ENCODE measurements around the gene NRK. TPM values are rescaled to one million over a fixed set of nuclear protein-coding genes. Genes with fewer than 3 reads are reported as not detected.

The NRK gene
- total RNA-seq, 1 experiment from 2014 or later, result 0.73 TPM

DNA sequence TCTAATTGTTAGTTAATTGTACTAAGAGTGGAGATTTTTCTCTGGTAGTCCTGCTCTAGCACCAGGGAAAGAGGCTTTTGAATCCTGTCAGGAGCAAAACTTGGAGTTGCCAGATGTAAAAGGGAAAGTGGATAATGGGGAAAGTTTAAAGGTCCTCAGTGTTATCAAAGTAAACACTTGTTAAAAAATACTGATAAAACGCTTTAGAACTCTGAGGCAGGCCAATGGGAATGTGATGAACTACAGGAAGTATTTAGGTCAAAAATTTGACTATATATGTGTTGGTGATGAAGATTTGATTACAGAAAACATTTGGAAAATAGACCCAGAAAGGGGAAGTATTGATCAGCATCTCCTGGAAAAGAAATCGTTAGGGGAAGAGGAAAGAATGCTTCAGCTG is 183.3 kb downstream of the NRK start:
- Histone ChIP-seq H3K9me3 (ENCODE audit: low read length) (no peaks in the 10 kb centered on the region), H2AFZ (ENCODE audit: low read length) (no peak overlapping the region), H4K20me1 (ENCODE audit: low read length) (no peaks in the 10 kb centered on the region), H3K79me2 (ENCODE audit: low read length) (no peaks in the 10 kb centered on the region), H3F3A (ENCODE audit: low read length, unreplicated experiment) (no peaks in the 10 kb centered on the region), H3K27ac (ENCODE audit: low read length) (no peak overlapping the region), H3K4me2 (ENCODE audit: low read length) (no peak overlapping the region), H3K9ac (ENCODE audit: low read length) (no peak overlapping the region), H3K27me3 (ENCODE audit: low read length) (no peaks in the 10 kb centered on the region), H3K4me1 (ENCODE audit: insufficient read depth, low read length) (no peaks in the 10 kb centered on the region), H3K9me2 (replicated peaks; ENCODE audit: low read length) (no peaks in the 10 kb centered on the region), H3K36me3 (ENCODE audit: low read depth, low read length) (no peaks in the 10 kb centered on the region), H3K4me3 (ENCODE audit: low read length) (no peak overlapping the region)
- TF ChIP-seq EZH2phosphoT487 (IDR thresholded peaks at IDR 0.05; ENCODE audit: borderline replicate concordance, low read length), result no peak
- TF ChIP-seq, protein P1, sequence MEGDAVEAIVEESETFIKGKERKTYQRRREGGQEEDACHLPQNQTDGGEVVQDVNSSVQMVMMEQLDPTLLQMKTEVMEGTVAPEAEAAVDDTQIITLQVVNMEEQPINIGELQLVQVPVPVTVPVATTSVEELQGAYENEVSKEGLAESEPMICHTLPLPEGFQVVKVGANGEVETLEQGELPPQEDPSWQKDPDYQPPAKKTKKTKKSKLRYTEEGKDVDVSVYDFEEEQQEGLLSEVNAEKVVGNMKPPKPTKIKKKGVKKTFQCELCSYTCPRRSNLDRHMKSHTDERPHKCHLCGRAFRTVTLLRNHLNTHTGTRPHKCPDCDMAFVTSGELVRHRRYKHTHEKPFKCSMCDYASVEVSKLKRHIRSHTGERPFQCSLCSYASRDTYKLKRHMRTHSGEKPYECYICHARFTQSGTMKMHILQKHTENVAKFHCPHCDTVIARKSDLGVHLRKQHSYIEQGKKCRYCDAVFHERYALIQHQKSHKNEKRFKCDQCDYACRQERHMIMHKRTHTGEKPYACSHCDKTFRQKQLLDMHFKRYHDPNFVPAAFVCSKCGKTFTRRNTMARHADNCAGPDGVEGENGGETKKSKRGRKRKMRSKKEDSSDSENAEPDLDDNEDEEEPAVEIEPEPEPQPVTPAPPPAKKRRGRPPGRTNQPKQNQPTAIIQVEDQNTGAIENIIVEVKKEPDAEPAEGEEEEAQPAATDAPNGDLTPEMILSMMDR (conservative IDR thresholded peaks at IDR 0.05; ENCODE audit: low read depth, low read length), result no peak
- ChIA-PET CTCF (no interaction called here), POLR2A (ENCODE audit: unreplicated experiment) (no interaction called here)
- ATAC-seq (no peak), DNase-seq (no peak)
- no TSS peak for BruUV-seq (replicated peaks)
- intact Hi-C loops (cut with micrococcal nuclease), result no loop called here

DNA sequence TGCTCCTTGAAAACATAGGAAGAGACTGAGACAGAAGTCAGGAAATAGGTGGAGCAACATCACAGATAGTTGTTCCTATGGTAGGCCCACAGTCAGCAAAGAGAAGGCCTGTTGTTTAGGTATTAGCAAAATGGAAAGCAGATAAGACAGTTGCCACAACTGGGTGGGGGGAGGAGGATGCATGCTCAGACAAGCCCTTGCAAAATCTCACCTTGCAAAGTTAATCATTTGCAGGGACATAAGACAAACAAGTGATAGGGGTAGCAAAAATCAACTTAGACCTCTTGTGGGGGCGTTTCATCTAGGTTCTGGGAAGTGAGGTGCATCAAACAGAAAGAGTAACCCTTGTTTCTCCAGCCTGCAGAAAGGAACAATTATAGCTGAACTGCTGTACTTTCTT is 185.5 kb downstream of the NRK start:
- Histone ChIP-seq H3K9me3 (ENCODE audit: low read length) (no peaks in the 10 kb centered on the region), H3K9ac (ENCODE audit: low read length) (no peak overlapping the region), H3K9me2 (replicated peaks; ENCODE audit: low read length) (no peaks in the 10 kb centered on the region), H4K20me1 (ENCODE audit: low read length) (no peaks in the 10 kb centered on the region), H3K4me2 (ENCODE audit: low read length) (no peak overlapping the region), H3F3A (ENCODE audit: low read length, unreplicated experiment) (no peaks in the 10 kb centered on the region), H3K27me3 (ENCODE audit: low read length) (no peaks in the 10 kb centered on the region), H2AFZ (ENCODE audit: low read length) (no peak overlapping the region), H3K4me1 (ENCODE audit: insufficient read depth, low read length) (no peaks in the 10 kb centered on the region), H3K36me3 (ENCODE audit: low read depth, low read length) (no peaks in the 10 kb centered on the region), H3K27ac (ENCODE audit: low read length) (no peak overlapping the region), H3K79me2 (ENCODE audit: low read length) (no peaks in the 10 kb centered on the region), H3K4me3 (ENCODE audit: low read length) (no peak overlapping the region)
- ATAC-seq (no peak), DNase-seq (no peak)
- intact Hi-C loops (cut with micrococcal nuclease), result no loop called here
- no TSS peak for BruUV-seq (replicated peaks)
- no peak for TF ChIP-seq EZH2phosphoT487 (IDR thresholded peaks at IDR 0.05; ENCODE audit: borderline replicate concordance, low read length)
- TF ChIP-seq EZH2 (IDR thresholded peaks at IDR 0.05; ENCODE audit: low read length, unreplicated experiment), result no peak
- TF ChIP-seq, protein P1 (conservative IDR thresholded peaks at IDR 0.05; ENCODE audit: low read depth, low read length), result no peak
- ChIA-PET POLR2A (ENCODE audit: unreplicated experiment) (no interaction called here), CTCF (no interaction called here)

Other genes starting within 250 kb of the NRK start
- gene SERPINA7, start 216.2 kb downstream of the NRK start, total RNA-seq (2014; rRNA removed), result not detected in 2 replicates

Data from PC-3 (cell line).